ENCODE data around the gene RNF13. TPM values are rescaled to one million over a fixed set of nuclear protein-coding genes. Genes with fewer than 3 reads are reported as not detected.

RNF13 gene
- total RNA-seq, 1 experiment from 2014 or later, result 76.9 TPM

- Histone ChIP-seq H3K4me3 (ENCODE audit: low read depth in 2 of 2, low read length in 2 of 2) (peak overlapping the region; percentile 83 to 86), H3K27ac (ENCODE audit: low read length) (peak overlapping the region; percentile 98), H3K4me1 (ENCODE audit: control insufficient read depth, insufficient read depth, low read length) (peaks cover 21% of the 10 kb centered on the region), H3K36me3 (ENCODE audit: control insufficient read depth, insufficient read depth, low read length) (peaks cover 12% of the 10 kb centered on the region), H3K9me3 (ENCODE audit: control insufficient read depth, insufficient read depth, low read depth, low read length) (peaks cover 10% of the 10 kb centered on the region; the same call in 1 of the 2 replicates), H3K27me3 (ENCODE audit: control insufficient read depth, insufficient read depth, low read length) (no peaks in the 10 kb centered on the region)
- ATAC-seq (peak; percentile 51), DNase-seq (ENCODE audit: low read depth, low spot score) (no peak)
- TF ChIP-seq TCF7L2 (IDR thresholded peaks at IDR 0.05; ENCODE audit: low read depth, low read length), result 0 out of 2 replicates have a peak, but pooled peaks have one; percentile 12
- 0 out of 2 replicates have a peak, but pooled peaks have one; percentile 74 for TF ChIP-seq POLR2AphosphoS5 (IDR thresholded peaks at IDR 0.05; ENCODE audit: low read depth, low read length)
- TF ChIP-seq SIN3A (IDR thresholded peaks at IDR 0.05; ENCODE audit: borderline replicate concordance, insufficient read depth, low read depth, low read length), result peak; percentile 46; the same call in 1 of the 2 replicates
- TF ChIP-seq, protein P1, sequence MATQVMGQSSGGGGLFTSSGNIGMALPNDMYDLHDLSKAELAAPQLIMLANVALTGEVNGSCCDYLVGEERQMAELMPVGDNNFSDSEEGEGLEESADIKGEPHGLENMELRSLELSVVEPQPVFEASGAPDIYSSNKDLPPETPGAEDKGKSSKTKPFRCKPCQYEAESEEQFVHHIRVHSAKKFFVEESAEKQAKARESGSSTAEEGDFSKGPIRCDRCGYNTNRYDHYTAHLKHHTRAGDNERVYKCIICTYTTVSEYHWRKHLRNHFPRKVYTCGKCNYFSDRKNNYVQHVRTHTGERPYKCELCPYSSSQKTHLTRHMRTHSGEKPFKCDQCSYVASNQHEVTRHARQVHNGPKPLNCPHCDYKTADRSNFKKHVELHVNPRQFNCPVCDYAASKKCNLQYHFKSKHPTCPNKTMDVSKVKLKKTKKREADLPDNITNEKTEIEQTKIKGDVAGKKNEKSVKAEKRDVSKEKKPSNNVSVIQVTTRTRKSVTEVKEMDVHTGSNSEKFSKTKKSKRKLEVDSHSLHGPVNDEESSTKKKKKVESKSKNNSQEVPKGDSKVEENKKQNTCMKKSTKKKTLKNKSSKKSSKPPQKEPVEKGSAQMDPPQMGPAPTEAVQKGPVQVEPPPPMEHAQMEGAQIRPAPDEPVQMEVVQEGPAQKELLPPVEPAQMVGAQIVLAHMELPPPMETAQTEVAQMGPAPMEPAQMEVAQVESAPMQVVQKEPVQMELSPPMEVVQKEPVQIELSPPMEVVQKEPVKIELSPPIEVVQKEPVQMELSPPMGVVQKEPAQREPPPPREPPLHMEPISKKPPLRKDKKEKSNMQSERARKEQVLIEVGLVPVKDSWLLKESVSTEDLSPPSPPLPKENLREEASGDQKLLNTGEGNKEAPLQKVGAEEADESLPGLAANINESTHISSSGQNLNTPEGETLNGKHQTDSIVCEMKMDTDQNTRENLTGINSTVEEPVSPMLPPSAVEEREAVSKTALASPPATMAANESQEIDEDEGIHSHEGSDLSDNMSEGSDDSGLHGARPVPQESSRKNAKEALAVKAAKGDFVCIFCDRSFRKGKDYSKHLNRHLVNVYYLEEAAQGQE (IDR thresholded peaks at IDR 0.05; ENCODE audit: insufficient read depth in 1 of 2, low read depth in 2 of 2, low read length in 1 of 2), result no peak
- in situ Hi-C loops (cut with HindIII; ENCODE audit: low pct_unique_long_range_greater_than_20kb, low sequenced_read_pairs), result no loop called here
- intact Hi-C loops (cut with micrococcal nuclease; ENCODE audit: unreplicated experiment), result no loop called here
- POLR2A ChIA-PET, result interaction anchor here (0.6 kb wide), 1 partner anchor 213 kb away, joined by 3 read pairs; no protein-coding TSS in a partner anchor
- CTCF ChIA-PET, result interaction anchor here (0.6 to 1.0 kb wide), 2 partner anchors 213 to 532 kb away, joined by 4 to 5 read pairs; no protein-coding TSS in a partner anchor
- no TSS peak for BruUV-seq (replicated peaks)
These were observed 158.5 kb downstream of the RNF13 start for GRCh38 chr3:149971403-149972075.

- intact Hi-C loops (cut with micrococcal nuclease; ENCODE audit: unreplicated experiment) (no loop called here), in situ Hi-C loops (cut with HindIII; ENCODE audit: low pct_unique_long_range_greater_than_20kb, low sequenced_read_pairs) (no loop called here)
- H3K9me3 ChIP-seq (ENCODE audit: control insufficient read depth, insufficient read depth, low read depth, low read length), result peaks cover 10% of the 10 kb centered on the region; the same call in 1 of the 2 replicates
- H3K27me3 ChIP-seq (ENCODE audit: control insufficient read depth, insufficient read depth, low read length), result no peaks in the 10 kb centered on the region
- H3K4me3 ChIP-seq (ENCODE audit: low read depth in 2 of 2, low read length in 2 of 2), result no peak overlapping the region
- POLR2A ChIA-PET, result no interaction called here
- no peak overlapping the region for H3K27ac ChIP-seq (ENCODE audit: low read length)
- no peak for TF ChIP-seq SIN3A (IDR thresholded peaks at IDR 0.05; ENCODE audit: borderline replicate concordance, insufficient read depth, low read depth, low read length)
- peak; percentile 61 for TF ChIP-seq CTCF (IDR thresholded peaks at IDR 0.05)
- CTCF ChIA-PET, result no interaction called here
- DNase-seq (ENCODE audit: low read depth, low spot score), result no peak
- no peak for ATAC-seq
- no TSS peak for BruUV-seq (replicated peaks)
- H3K4me1 ChIP-seq (ENCODE audit: control insufficient read depth, insufficient read depth, low read length), result peaks cover 6% of the 10 kb centered on the region
- H3K36me3 ChIP-seq (ENCODE audit: control insufficient read depth, insufficient read depth, low read length), result no peaks in the 10 kb centered on the region
These were observed 162.9 kb downstream of the RNF13 start for GRCh38 chr3:149975919-149976318.

DNA sequence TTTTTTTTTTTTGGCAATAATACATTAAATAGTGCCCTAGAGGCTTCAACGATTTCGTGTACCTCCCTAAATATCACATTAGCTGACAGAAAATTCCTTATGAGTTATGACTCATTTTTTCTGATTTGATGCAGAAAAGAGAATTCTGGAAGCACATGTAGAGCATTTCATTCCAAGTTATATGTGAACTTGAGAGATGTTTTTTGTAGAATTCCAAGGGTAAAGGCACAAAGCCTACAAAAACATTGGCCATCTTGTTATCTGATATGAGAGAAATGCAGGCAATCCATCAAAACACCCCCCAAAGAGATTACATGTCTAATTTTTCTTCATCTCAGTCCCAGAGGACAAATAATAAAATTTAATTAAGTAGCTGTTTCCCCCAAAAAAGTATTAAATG is 164.4 kb downstream of the RNF13 start:
- no peaks in the 10 kb centered on the region for H3K36me3 ChIP-seq (ENCODE audit: control insufficient read depth, insufficient read depth, low read length)
- peaks cover under 1% of the 10 kb centered on the region for H3K4me1 ChIP-seq (ENCODE audit: control insufficient read depth, insufficient read depth, low read length)
- no peaks in the 10 kb centered on the region for H3K27me3 ChIP-seq (ENCODE audit: control insufficient read depth, insufficient read depth, low read length)
- BruUV-seq (replicated peaks), result no TSS peak
- ChIA-PET CTCF (no interaction called here), POLR2A (interaction anchor here (0.5 kb wide), 1 partner anchor 80 kb away, joined by 5 read pairs; no protein-coding TSS in a partner anchor)
- intact Hi-C loops (cut with micrococcal nuclease; ENCODE audit: unreplicated experiment) (no loop called here), in situ Hi-C loops (cut with HindIII; ENCODE audit: low pct_unique_long_range_greater_than_20kb, low sequenced_read_pairs) (no loop called here)
- H3K9me3 ChIP-seq (ENCODE audit: control insufficient read depth, insufficient read depth, low read depth, low read length), result peaks cover 10% of the 10 kb centered on the region; the same call in 1 of the 2 replicates
- no peak for ATAC-seq
- DNase-seq (ENCODE audit: low read depth, low spot score), result no peak
- TF ChIP-seq POLR2AphosphoS5 (IDR thresholded peaks at IDR 0.05; ENCODE audit: low read depth, low read length) (no peak), SIN3A (IDR thresholded peaks at IDR 0.05; ENCODE audit: borderline replicate concordance, insufficient read depth, low read depth, low read length) (no peak), CTCF (IDR thresholded peaks at IDR 0.05) (no peak), TCF7L2 (IDR thresholded peaks at IDR 0.05; ENCODE audit: low read depth, low read length) (no peak)
- TF ChIP-seq, protein P1 (IDR thresholded peaks at IDR 0.05; ENCODE audit: insufficient read depth in 1 of 2, low read depth in 2 of 2, low read length in 1 of 2), result no peak
- H3K4me3 ChIP-seq (ENCODE audit: low read depth in 2 of 2, low read length in 2 of 2), result no peak overlapping the region
- H3K27ac ChIP-seq (ENCODE audit: low read length), result no peak overlapping the region

Data from Panc1 (cell line).